GM18499 (cell line): ENCODE results near the gene GPR141.
A peak's percentile ranks its signal among the peaks of the same experiment; 100 is the strongest.
"Not testable (repeated sequence)": the region's sequence is repeated elsewhere in the genome, so short reads cannot be mapped to it uniquely, and the experiment has no call there.

Experiments used
- ATAC-seq: cut with Tn5 transposase; IDR thresholded peaks from one replicate; pipeline ENCODE4 v1.9.1; 2021; ENCODE audit warnings: moderate number of reproducible peaks; ENCODE audit not compliant: insufficient read depth, unreplicated experiment

Gene GPR141

GRCh38 chr7:37684927-37685326, 1.4 kb downstream of the GPR141 start:
- no peak for ATAC-seq

DNA sequence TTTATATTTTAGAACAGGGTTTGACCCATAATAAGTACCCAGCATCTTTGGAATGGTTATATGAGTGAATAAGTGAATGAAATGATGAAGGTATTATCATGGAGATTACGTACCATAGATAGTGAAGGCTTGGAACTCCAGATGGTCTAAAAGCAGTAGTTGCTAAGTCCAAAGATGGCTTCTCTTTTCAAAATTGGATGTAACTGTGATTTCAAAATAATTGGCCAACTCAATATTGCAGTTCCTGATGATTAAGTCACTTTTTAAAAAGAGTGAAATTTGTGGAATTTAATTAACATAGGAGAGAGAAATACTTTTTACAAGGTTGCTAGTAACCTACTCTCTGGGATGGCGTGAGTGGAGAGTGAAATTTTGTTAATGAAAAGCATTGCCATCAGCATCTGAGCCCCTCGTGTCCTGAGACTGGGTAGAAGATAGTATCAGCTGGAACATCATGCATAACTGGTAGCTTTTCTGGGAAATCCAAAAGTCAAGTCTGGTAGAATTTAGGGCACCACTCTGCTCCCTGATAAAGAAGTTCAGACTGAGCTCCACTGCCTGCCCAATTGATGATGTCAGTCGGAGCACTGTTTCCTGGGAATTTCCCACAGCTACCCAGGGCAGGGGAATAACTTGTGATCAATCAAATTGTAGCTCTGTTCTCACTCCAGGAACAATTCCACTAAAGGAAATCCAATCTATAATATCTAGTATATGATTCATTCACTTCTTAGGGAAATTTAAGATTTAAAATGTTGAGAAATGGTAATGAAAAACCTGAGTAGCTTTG, 3.2 kb downstream of the GPR141 start:
- no peak for ATAC-seq

DNA sequence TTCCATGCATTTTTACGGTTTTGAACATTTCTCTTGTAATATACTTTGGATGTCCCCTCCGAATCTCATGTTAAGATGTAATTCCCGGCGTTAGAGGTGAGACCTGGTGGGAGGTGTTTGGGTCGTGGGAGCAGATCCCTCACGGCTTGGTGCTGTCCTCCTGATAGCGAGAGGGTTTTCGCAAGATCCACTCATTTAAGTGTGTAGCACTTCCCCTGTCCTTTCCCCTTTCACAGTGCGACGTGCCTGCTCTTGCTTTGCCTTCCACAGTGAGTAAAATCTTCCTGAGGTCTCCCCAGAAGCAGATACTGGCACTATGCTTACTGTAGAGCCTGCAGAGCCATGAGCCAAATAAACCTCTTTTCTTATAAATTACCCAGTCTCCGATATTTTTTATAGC, 6.6 kb downstream of the GPR141 start:
- no peak for ATAC-seq

DNA sequence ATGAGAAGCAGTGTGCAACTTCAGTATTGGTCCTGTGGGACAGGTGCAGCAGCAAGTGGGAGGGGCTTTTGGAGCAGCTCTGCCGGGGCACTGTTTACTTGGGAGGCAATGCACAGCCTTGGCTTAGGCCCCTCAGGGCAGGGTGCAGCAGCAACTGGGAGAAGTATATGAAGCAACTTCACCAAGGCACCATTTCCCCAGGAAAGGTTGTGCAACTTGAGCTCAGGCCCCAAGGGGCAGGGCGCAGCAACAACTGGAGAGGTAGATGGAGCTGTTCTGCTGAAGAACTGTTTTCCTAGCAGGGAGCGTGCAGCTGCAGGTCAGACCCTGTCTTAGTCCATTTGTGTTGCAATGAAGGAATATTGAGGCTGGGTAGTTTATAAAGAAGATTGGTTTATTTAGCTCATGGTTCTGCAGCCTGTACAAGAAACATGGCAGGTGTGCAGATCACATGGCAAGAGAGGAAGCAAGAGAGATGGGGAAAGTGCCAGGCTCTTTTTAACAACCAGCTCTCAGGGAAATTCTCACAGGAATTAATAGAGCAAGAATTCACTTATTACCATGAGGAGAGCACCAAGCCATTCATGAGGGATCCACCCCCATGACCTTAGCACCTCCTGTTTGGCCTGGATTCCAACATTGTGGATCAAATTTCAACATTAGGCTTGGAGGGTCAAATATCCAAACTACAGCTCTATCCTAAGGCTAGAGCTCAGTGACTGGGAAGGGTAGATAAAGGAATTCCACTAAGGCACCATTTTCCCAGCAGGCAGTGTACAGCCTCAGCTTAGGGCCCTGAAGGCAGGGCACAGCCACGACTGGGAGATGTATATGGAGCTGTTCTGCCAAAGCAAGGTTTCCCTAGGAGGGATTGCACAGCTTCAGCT, 10.9 kb downstream of the GPR141 start:
- no peak for ATAC-seq

GRCh38 chr7:37698276-37698675, 14.7 kb downstream of the GPR141 start:
- no peak for ATAC-seq

DNA sequence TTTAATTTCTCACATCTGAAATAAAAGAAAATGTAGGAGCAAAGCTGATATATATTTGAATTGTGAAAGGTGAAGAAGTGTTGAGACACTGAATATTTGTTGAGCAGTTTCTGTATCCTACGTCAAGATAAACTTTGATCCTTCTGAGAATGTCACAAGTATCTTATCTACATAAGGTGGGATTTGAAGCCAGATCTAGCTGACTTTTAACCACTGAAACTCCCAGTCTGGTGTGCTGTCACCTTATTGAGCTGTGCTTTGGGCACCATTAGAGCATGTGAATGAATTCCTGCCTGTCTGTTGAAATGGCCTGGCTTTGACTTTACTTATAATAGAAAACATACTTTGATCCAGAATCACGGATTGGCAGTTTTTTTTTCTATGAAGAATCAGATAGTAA, 15.2 kb downstream of the GPR141 start:
- ATAC-seq = no peak

DNA sequence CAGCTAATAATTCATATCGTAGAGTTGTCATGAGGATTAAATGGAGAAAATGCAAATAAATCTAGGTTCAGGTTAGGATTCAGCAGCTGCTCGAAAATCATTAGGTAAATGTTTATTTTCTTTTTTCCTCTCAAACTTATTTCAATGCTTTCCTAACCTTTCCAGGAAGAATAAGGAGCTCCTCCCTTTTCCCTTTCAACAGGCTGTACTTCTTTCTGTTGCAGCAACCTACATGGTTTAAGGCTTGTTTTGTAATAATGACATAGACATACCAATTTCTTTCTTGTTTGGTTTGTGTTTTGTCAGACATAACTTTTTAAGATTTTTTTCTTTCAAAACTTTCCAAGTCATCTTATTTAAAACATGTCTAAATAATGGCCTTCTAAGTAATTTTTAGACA, 18.2 kb downstream of the GPR141 start:
- ATAC-seq = no peak

- no peak for ATAC-seq
Measured at GRCh38 chr7:37703361-37703760, 19.8 kb downstream of the GPR141 start.

- not testable (repeated sequence) for ATAC-seq
Measured at GRCh38 chr7:37704328-37704833, 20.8 kb downstream of the GPR141 start.

- ATAC-seq = no peak
Measured at GRCh38 chr7:37705976-37706375, 22.4 kb downstream of the GPR141 start.

- no peak for ATAC-seq
Measured at GRCh38 chr7:37706804-37707203, 23.2 kb downstream of the GPR141 start.

DNA sequence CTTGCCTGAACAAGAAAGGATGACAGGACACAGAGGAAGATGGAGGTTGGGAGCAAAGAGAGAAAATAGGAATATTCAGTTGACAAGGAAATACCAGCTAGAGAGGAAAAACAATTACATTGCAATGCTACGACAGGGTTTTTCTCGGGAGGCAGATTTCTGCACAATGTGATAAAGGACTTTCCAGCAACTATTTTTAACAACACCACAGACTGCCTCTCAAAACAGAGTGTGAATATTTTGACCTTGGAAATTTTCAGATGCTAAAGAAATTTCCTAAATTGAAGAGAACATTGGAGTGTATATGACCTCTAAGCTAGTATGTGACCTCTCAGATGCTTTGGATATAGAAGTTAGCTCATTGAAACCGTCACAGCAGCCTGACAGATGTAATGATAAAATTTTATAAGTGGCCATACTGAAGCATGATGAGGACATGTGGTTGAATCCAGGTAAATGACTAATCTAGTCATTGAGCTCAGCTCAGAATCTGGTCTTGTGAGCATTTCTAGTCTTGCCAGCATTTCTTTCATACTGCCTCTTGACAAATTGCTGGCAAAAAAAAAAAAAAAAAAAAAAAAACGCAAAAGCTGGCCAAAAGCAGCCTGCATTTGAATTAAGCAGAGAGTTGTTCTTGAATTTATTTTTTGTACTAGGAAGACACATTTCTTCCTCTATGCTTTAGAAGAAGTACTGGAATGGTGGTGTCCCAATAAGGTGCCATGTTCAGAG, 24.4 kb downstream of the GPR141 start:
- no peak for ATAC-seq

- ATAC-seq = peak; percentile 94
Measured at GRCh38 chr7:37709631-37710509, 26.3 kb downstream of the GPR141 start.

GRCh38 chr7:37713613-37714012, 30.0 kb downstream of the GPR141 start:
- no peak for ATAC-seq

DNA sequence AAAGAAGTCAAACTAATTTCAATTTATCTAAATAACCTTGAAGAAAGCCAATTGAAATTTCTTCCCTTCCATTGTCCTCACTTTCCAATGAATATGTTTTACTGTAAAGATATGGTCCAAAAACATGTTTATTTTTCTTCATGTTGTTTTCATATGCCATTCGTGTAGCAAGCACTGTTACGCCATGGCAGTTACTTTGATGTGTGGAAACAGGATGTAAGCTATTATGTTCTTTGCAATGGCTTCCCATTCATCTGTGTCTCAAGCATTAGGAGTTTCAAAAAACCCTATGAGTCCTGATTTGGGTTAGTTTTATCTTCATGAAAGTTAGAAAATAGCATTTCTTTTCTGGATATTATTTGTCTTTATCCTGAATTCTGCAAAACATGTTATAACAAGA, 31.0 kb downstream of the GPR141 start:
- ATAC-seq = no peak

- ATAC-seq = peak; percentile 45
Measured at GRCh38 chr7:37718585-37718984, 35.0 kb downstream of the GPR141 start.

DNA sequence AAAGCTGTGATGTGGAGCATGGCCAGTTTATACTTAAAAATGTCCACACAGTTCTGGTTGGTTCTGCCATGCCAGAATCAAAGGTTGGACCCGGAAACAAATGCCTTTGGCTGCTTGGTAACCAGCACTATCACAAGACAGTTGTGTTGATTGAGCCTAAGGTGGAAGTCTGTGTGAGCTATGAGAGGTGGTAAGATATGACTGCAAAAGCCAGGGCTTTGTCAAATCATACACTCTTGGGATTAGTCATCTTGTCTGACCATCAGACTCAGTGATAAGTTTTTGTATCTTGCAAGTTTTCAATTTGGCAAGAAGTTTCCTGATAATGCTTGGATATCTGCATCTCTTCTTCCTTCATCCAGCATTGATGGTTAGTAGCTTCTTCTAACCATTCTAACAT, 35.5 kb downstream of the GPR141 start:
- peak; percentile 86 for ATAC-seq

GRCh38 chr7:37724732-37725131, 41.2 kb downstream of the GPR141 start:
- ATAC-seq = no peak

- no peak for ATAC-seq
Measured at GRCh38 chr7:37726016-37726415, 42.5 kb downstream of the GPR141 start.

DNA sequence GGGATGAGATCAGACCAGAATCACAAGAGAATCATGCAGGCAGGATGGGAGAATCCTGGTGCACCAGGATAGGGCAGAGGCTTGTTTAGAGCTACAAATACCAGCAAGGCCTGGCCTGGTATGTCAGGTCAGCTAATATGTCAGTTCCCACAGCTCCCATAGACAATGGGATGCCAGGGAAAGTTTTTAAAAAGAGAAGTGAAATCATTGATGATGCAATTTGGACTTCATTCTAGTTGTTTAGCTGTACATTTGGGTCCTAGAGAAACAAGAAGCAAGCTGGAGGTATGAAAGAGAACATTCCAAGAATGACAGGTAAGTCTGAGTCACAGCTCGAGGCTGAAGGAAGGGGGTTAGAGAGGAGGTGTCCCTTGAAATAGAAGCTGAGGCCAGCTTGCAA, 45.2 kb downstream of the GPR141 start:
- no peak for ATAC-seq
